ENCODE results near the gene YBX1. TPM values are rescaled to one million over a fixed set of nuclear protein-coding genes. Genes with fewer than 3 reads are reported as not detected.
"Not testable (repeated sequence)": the region's sequence is repeated elsewhere in the genome, so short reads cannot be mapped to it uniquely, and the experiment has no call there.

YBX1 gene
- total RNA-seq, 4 donors from 2014 or later: 861 to 1,251 (median 1,022) TPM

GRCh38 chr1:42750041-42750440 is 67.8 kb downstream of the YBX1 start:
- Histone ChIP-seq H3K27ac (no peak overlapping the region), H3K36me3 (peaks cover 0 to 79% of the 10 kb centered on the region in 2 donors), H3K9me3 (no peaks in the 10 kb centered on the region), H3K27me3 (no peaks in the 10 kb centered on the region), H3K4me1 (no peaks in the 10 kb centered on the region), H3K4me3 (no peak overlapping the region)
- ATAC-seq: no peak
- TF ChIP-seq POLR2A (IDR thresholded peaks at IDR 0.05) (no peak), CTCF (IDR thresholded peaks at IDR 0.05 in 4 of 5, conservative IDR thresholded peaks at IDR 0.05 in 1 of 5) (no peak)
- DNase-seq: no peak
- intact Hi-C loops (cut with DNase I; ENCODE audit: low total_unique reads) (no loop called here), in situ Hi-C loops (cut with MboI; ENCODE audit: low sequenced_read_pairs in 4 of 4) (loop anchor here in 1 of 4 donors (25.0 kb wide), 2 partner anchors 312 to 413 kb away; partner anchors contain the start of gene FOXJ3)

- H3K27ac ChIP-seq; ATAC-seq; H3K4me3 ChIP-seq; H3K9me3 ChIP-seq; H3K4me1 ChIP-seq; H3K27me3 ChIP-seq; DNase-seq; intact Hi-C loops (cut with DNase I; ENCODE audit: low total_unique reads): not testable (repeated sequence)
- in situ Hi-C loops (cut with MboI; ENCODE audit: low sequenced_read_pairs in 4 of 4): loop anchor here in 1 of 4 donors (25.0 kb wide), 2 partner anchors 311 to 414 kb away; partner anchors contain the start of gene FOXJ3
- peaks cover 0 to 83% of the 10 kb centered on the region in 2 donors for H3K36me3 ChIP-seq
These were observed 69.4 kb downstream of the YBX1 start for GRCh38 chr1:42751511-42752070.

- in situ Hi-C loops (cut with MboI; ENCODE audit: low sequenced_read_pairs in 4 of 4) (loop anchor here in 1 of 4 donors (25.0 kb wide), 2 partner anchors 310 to 415 kb away; partner anchors contain the start of gene FOXJ3), intact Hi-C loops (cut with DNase I; ENCODE audit: low total_unique reads) (no loop called here)
- ATAC-seq (no peak), DNase-seq (no peak)
- no peak for TF ChIP-seq CTCF (IDR thresholded peaks at IDR 0.05 in 4 of 5, conservative IDR thresholded peaks at IDR 0.05 in 1 of 5)
- TF ChIP-seq POLR2A (IDR thresholded peaks at IDR 0.05): no peak
- no peak overlapping the region for H3K4me3 ChIP-seq
- H3K27ac ChIP-seq: no peak overlapping the region
- peaks cover 0 to 86% of the 10 kb centered on the region in 2 donors for H3K36me3 ChIP-seq
- H3K9me3 ChIP-seq: no peaks in the 10 kb centered on the region
- no peaks in the 10 kb centered on the region for H3K27me3 ChIP-seq
- no peaks in the 10 kb centered on the region for H3K4me1 ChIP-seq
These were observed 70.1 kb downstream of the YBX1 start for GRCh38 chr1:42752284-42752683.

- no peak for TF ChIP-seq CTCF (IDR thresholded peaks at IDR 0.05 in 4 of 5, conservative IDR thresholded peaks at IDR 0.05 in 1 of 5)
- TF ChIP-seq POLR2A (IDR thresholded peaks at IDR 0.05): no peak
- Histone ChIP-seq H3K27ac (no peak overlapping the region), H3K27me3 (no peaks in the 10 kb centered on the region), H3K9me3 (no peaks in the 10 kb centered on the region), H3K4me1 (no peaks in the 10 kb centered on the region), H3K36me3 (peaks cover 0 to 86% of the 10 kb centered on the region in 2 donors), H3K4me3 (no peak overlapping the region)
- DNase-seq (no peak), ATAC-seq (no peak)
- in situ Hi-C loops (cut with MboI; ENCODE audit: low sequenced_read_pairs in 4 of 4): loop anchor here in 1 of 4 donors (25.0 kb wide), 2 partner anchors 309 to 416 kb away; partner anchors contain the start of gene FOXJ3
- intact Hi-C loops (cut with DNase I; ENCODE audit: low total_unique reads): no loop called here
These were observed 70.9 kb downstream of the YBX1 start for GRCh38 chr1:42753070-42753469.

Other genes starting within 250 kb of the YBX1 start
- 1 to 10 TPM in 1 of 4 donors, under 1 TPM in 1, not detected in 2; 0.80 to 1.0 TPM for gene ZMYND12, start 226.4 kb upstream of the YBX1 start, total RNA-seq
- 10 to 100 TPM; 31.7 to 55.1 (median 42.1) TPM for gene PPCS, start 225.9 kb upstream of the YBX1 start, total RNA-seq
- 1 to 10 TPM in 2 of 4 donors, under 1 TPM in 2; 0.24 to 2.9 (median 0.74) TPM for gene CCDC30, start 219.1 kb upstream of the YBX1 start, total RNA-seq
- gene PPIH, start 24.0 kb upstream of the YBX1 start, total RNA-seq: 10 to 100 TPM in 1 of 4 donors, 1 to 10 TPM in 3; 6.1 to 13.6 (median 7.1) TPM
- under 1 TPM in 2 of 4 donors, not detected in 2; 0.20 to 0.59 TPM for gene CLDN19, start 57.8 kb downstream of the YBX1 start, total RNA-seq
- 1 to 10 TPM; 3.0 to 7.0 (median 5.6) TPM for gene P3H1, start 84.6 kb downstream of the YBX1 start, total RNA-seq
- 10 to 100 TPM in 1 of 4 donors, 1 to 10 TPM in 3; 2.8 to 14.7 (median 5.4) TPM for gene C1orf50, start 84.8 kb downstream of the YBX1 start, total RNA-seq
- under 1 TPM in 2 of 4 donors, not detected in 2; 0.19 to 0.25 TPM for gene TMEM269, start 102.6 kb downstream of the YBX1 start, total RNA-seq
- gene ERMAP, start 134.7 kb downstream of the YBX1 start, total RNA-seq: 1 to 10 TPM; 1.4 to 6.5 (median 3.9) TPM
- 10 to 100 TPM; 15.5 to 26.4 (median 24.9) TPM for gene SVBP, start 135.0 kb downstream of the YBX1 start, total RNA-seq
- 10 to 100 TPM in 2 of 4 donors, 1 to 10 TPM in 2; 7.1 to 25.5 (median 9.8) TPM for gene ZNF691, start 164.2 kb downstream of the YBX1 start, total RNA-seq